ENCODE measurements around the gene SBF2. TPM values are rescaled to one million over a fixed set of nuclear protein-coding genes. Genes with fewer than 3 reads are reported as not detected.

SBF2 gene
- total and polyA plus RNA-seq, 9 of the 15 experiments (the other 6 are each of a cell fraction or from before 2014, with no cell fraction given) = 0.80 to 9.5 (median 5.0) TPM

GRCh38 chr11:9895006-9895405 is 399.0 kb downstream of the SBF2 start (continued):
- TF ChIP-seq BRCA1 (IDR thresholded peaks at IDR 0.05) = no peak
- TF ChIP-seq BRCA1 (CRISPR knock-in tag; IDR thresholded peaks at IDR 0.05) = no peak

- H3K9ac ChIP-seq (ENCODE audit: insufficient read depth in 1 of 2, low read depth in 2 of 2, low read length in 2 of 2) = no peak overlapping the region
These were observed 400.5 kb downstream of the SBF2 start for GRCh38 chr11:9893474-9893873.

GRCh38 chr11:9888938-9889337 is 405.1 kb downstream of the SBF2 start:
- Histone ChIP-seq H3K4me1 (replicated peaks in 1 of 2; ENCODE audit: control insufficient read depth in 2 of 2, insufficient read depth in 2 of 2, low read length in 2 of 2) (no peaks in the 10 kb centered on the region), H3K9me1 (ENCODE audit: control insufficient read depth, insufficient read depth, low read length) (no peaks in the 10 kb centered on the region), H3K9me3 (replicated peaks; ENCODE audit: control insufficient read depth, insufficient read depth, low read depth, low read length) (no peaks in the 10 kb centered on the region), H2AFZ (ENCODE audit: low read depth, low read length) (no peak overlapping the region), H3K79me2 (ENCODE audit: control insufficient read depth, insufficient read depth, low read length) (no peaks in the 10 kb centered on the region), H3K4me2 (ENCODE audit: insufficient read depth, low read length) (no peak overlapping the region), H3K9ac (ENCODE audit: insufficient read depth in 1 of 2, low read depth in 2 of 2, low read length in 2 of 2) (no peak overlapping the region), H4K20me1 (replicated peaks; ENCODE audit: control insufficient read depth, insufficient read depth, low read length) (no peaks in the 10 kb centered on the region), H3K4me3 (no peak overlapping the region), H3K27me3 (ENCODE audit: control insufficient read depth in 2 of 2, insufficient read depth in 2 of 2, low read length in 2 of 2) (no peaks in the 10 kb centered on the region), H3K27ac (ENCODE audit: extremely low read depth, low read depth, low read length) (no peak overlapping the region), H3K36me3 (ENCODE audit: control insufficient read depth, insufficient read depth, low read length) (no peaks in the 10 kb centered on the region)
- ChIA-PET CTCF (ENCODE audit: low intra/inter-chr PET ratio) (no interaction called here), POLR2A (interaction anchor here (1.0 kb wide), 1 partner anchor 10 kb away, joined by 5 read pairs; no protein-coding TSS in a partner anchor)
- no peak for DNase-seq (ENCODE audit: extremely low read depth in 1 of 4, low spot score in 3 of 4)
- no peak for ATAC-seq
- 17% methylated on average over 1 of the region's 1 CpG for WGBS (ENCODE audit: insufficient coverage, low coverage, missing lambda C conversion rate)
- intact Hi-C loops (cut with micrococcal nuclease) (no loop called here), in situ Hi-C loops (cut with MboI) (no loop called here)
- FAIRE-seq = no peak
- BruUV-seq (replicated peaks) = no TSS peak
- no peak for TF ChIP-seq ATF3 (IDR thresholded peaks at IDR 0.05)
- TF ChIP-seq ATF3 (CRISPR knock-in tag; conservative IDR thresholded peaks at IDR 0.05) = no peak
- no peak for TF ChIP-seq ZNF408 (CRISPR knock-in tag; IDR thresholded peaks at IDR 0.05; ENCODE audit: low read depth)
- no peak for TF ChIP-seq GATAD2A (IDR thresholded peaks at IDR 0.05)
- TF ChIP-seq NFRKB (IDR thresholded peaks at IDR 0.05; ENCODE audit: low read depth) = no peak
- no peak for TF ChIP-seq CSDE1 (IDR thresholded peaks at IDR 0.05)
- TF ChIP-seq NR2C1 (IDR thresholded peaks at IDR 0.05) = no peak
- TF ChIP-seq NR2C1 (tag; IDR thresholded peaks at IDR 0.05) = no peak
- no peak for TF ChIP-seq ZBTB34 (CRISPR knock-in tag; IDR thresholded peaks at IDR 0.05)
- no peak for TF ChIP-seq IRF1 (CRISPR knock-in tag; IDR thresholded peaks at IDR 0.05; ENCODE audit: borderline replicate concordance)

More at GRCh38 chr11:9893474-9893873, 400.5 kb downstream of the SBF2 start:
- BruUV-seq (replicated peaks) = no TSS peak
- ChIA-PET POLR2A (interaction anchor here (0.6 kb wide), 1 partner anchor 392 kb away, joined by 4 read pairs; no protein-coding TSS in a partner anchor), CTCF (ENCODE audit: low intra/inter-chr PET ratio) (no interaction called here)
- Histone ChIP-seq H2AFZ (ENCODE audit: low read depth, low read length) (no peak overlapping the region), H3K4me2 (ENCODE audit: insufficient read depth, low read length) (no peak overlapping the region), H3K9me1 (ENCODE audit: control insufficient read depth, insufficient read depth, low read length) (no peaks in the 10 kb centered on the region), H3K27me3 (ENCODE audit: control insufficient read depth in 2 of 2, insufficient read depth in 2 of 2, low read length in 2 of 2) (no peaks in the 10 kb centered on the region), H4K20me1 (replicated peaks; ENCODE audit: control insufficient read depth, insufficient read depth, low read length) (no peaks in the 10 kb centered on the region), H3K36me3 (ENCODE audit: control insufficient read depth, insufficient read depth, low read length) (no peaks in the 10 kb centered on the region), H3K79me2 (ENCODE audit: control insufficient read depth, insufficient read depth, low read length) (no peaks in the 10 kb centered on the region), H3K4me3 (no peak overlapping the region), H3K9me3 (replicated peaks; ENCODE audit: control insufficient read depth, insufficient read depth, low read depth, low read length) (no peaks in the 10 kb centered on the region), H3K4me1 (replicated peaks in 1 of 2; ENCODE audit: control insufficient read depth in 2 of 2, insufficient read depth in 2 of 2, low read length in 2 of 2) (no peaks in the 10 kb centered on the region), H3K27ac (ENCODE audit: extremely low read depth, low read depth, low read length) (no peak overlapping the region)
- ATAC-seq (no peak), DNase-seq (ENCODE audit: extremely low read depth in 1 of 4, low spot score in 3 of 4) (no peak), FAIRE-seq (no peak)
- TF ChIP-seq HCFC1 (IDR thresholded peaks at IDR 0.05; ENCODE audit: low read depth, low read length) (no peak), ZNF644 (tag; IDR thresholded peaks at IDR 0.05; ENCODE audit: low read depth) (no peak), YY1 (IDR thresholded peaks at IDR 0.05; ENCODE audit: borderline replicate concordance in 1 of 3, control insufficient read depth in 1 of 3, extremely low read depth in 1 of 3, insufficient read depth in 3 of 3, insufficient read length in 1 of 3, insufficient replicate concordance in 2 of 3, low read depth in 1 of 3, low read length in 2 of 3) (no peak)
- in situ Hi-C loops (cut with MboI) = no loop called here
- intact Hi-C loops (cut with micrococcal nuclease) = no loop called here
- 14% methylated on average over 2 of the region's 2 CpGs for WGBS (ENCODE audit: insufficient coverage, low coverage, missing lambda C conversion rate)
